KOPT-K1 (cell line): ENCODE results near the gene GLYATL1.

Experiments
- H3K27ac ChIP-seq: fragments of 200-600 bp; sonication (generic); 2 replicates; pipeline ENCODE4 v1.5.1; 2016; ENCODE audit warnings: antibody characterized with exemption, mild to moderate bottlenecking, low read depth, low read length; ENCODE audit not compliant: poor library complexity, severe bottlenecking
- H3K36me3 ChIP-seq: fragments of 200-600 bp; sonication (generic); 2 replicates; pipeline ENCODE4 v1.5.1; 2017; ENCODE audit warnings: antibody characterized with exemption, mild to moderate bottlenecking, low read length, moderate library complexity; ENCODE audit not compliant: insufficient read depth
- H3K9me3 ChIP-seq: fragments of 200-600 bp; sonication (generic); 2 replicates; pipeline ENCODE4 v1.5.1; 2017; ENCODE audit warnings: antibody characterized with exemption, low read length, mild to moderate bottlenecking; ENCODE audit not compliant: insufficient read depth, poor library complexity, severe bottlenecking

Gene GLYATL1

GRCh38 chr11:58940028-58940427 lies 740 bp downstream of the GLYATL1 start:
- H3K36me3 ChIP-seq: no peaks in the 10 kb centered on the region
- no peaks in the 10 kb centered on the region for H3K9me3 ChIP-seq
- no peak overlapping the region for H3K27ac ChIP-seq

- Histone ChIP-seq H3K9me3 (no peaks in the 10 kb centered on the region), H3K27ac (no peak overlapping the region), H3K36me3 (no peaks in the 10 kb centered on the region)
These were observed 2.5 kb downstream of the GLYATL1 start for GRCh38 chr11:58941838-58942237.

DNA sequence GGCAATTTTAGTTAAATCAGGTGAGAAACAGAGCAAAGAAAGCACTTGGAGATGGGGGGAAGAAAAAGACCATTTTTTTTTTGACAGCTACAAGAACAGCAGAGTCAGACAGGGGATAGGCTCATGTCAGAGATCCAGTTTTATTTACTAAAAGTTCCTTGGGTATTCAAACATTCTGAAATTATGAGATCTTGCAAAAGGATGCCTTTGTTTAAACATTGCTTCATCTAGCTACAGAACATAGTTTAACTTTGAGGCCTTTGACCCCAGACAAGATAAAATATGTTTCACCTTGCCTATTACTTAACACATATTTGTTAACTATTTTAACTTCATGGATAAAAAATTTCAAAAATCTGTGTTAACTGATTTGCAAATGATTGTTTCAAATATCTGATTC lies 6.4 kb downstream of the GLYATL1 start:
- Histone ChIP-seq H3K27ac (no peak overlapping the region), H3K9me3 (no peaks in the 10 kb centered on the region), H3K36me3 (no peaks in the 10 kb centered on the region)

DNA sequence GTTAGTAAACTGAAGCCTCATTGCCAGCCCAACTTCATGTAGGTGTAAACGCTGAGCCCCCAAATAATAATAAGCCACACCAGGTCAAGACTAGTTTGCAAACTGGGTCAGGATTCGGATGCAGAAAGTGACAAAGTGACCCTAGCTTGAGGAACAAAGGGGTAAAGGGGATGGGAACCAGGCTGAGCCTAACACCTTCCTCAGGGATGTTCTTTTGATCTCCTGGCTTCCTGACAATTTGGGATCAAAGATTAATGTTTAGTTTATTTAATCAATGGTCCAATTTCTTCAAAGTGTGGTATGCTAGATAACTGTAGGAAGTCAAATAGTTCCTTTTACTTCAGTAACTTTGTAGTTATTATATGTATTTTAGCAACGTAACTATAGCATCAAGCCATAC lies 9.9 kb downstream of the GLYATL1 start:
- Histone ChIP-seq H3K36me3 (no peaks in the 10 kb centered on the region), H3K27ac (no peak overlapping the region), H3K9me3 (no peaks in the 10 kb centered on the region)

GRCh38 chr11:58957922-58958321 lies 18.6 kb downstream of the GLYATL1 start:
- no peaks in the 10 kb centered on the region for H3K36me3 ChIP-seq
- no peaks in the 10 kb centered on the region for H3K9me3 ChIP-seq
- H3K27ac ChIP-seq: no peak overlapping the region

GRCh38 chr11:58958500-58958899 lies 19.2 kb downstream of the GLYATL1 start:
- Histone ChIP-seq H3K27ac (no peak overlapping the region), H3K36me3 (no peaks in the 10 kb centered on the region)

DNA sequence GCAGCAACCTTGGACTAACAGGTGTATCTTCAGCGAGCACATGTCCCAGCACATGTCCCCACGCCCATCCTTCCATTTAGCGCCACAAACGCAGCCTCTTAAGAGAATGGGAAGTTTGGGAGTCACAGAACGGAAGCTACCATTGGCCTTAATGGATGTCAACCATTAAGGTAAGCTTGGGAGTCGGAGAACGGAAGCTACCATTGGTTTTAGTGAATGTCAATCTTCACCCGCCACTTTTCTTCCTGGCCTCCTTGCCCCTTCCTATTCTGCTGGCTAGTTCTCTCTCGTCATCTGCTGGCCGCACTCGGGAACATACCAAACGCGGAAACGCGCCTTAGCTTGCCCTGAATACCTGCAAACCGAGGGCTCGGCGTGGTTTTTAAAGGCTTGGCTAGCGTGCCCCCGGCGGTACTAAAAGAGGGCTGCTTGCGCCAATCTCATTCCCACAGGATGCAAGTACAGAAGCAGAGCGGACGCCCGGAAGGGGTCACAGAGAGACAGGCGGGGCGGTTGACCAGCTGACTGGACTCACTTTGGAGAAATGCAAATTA lies 24.3 kb downstream of the GLYATL1 start:
- Histone ChIP-seq H3K27ac (no peak overlapping the region), H3K9me3 (no peaks in the 10 kb centered on the region), H3K36me3 (no peaks in the 10 kb centered on the region)

More at GRCh38 chr11:58958500-58958899, 19.2 kb downstream of the GLYATL1 start:
- H3K9me3 ChIP-seq: no peaks in the 10 kb centered on the region

DNA sequence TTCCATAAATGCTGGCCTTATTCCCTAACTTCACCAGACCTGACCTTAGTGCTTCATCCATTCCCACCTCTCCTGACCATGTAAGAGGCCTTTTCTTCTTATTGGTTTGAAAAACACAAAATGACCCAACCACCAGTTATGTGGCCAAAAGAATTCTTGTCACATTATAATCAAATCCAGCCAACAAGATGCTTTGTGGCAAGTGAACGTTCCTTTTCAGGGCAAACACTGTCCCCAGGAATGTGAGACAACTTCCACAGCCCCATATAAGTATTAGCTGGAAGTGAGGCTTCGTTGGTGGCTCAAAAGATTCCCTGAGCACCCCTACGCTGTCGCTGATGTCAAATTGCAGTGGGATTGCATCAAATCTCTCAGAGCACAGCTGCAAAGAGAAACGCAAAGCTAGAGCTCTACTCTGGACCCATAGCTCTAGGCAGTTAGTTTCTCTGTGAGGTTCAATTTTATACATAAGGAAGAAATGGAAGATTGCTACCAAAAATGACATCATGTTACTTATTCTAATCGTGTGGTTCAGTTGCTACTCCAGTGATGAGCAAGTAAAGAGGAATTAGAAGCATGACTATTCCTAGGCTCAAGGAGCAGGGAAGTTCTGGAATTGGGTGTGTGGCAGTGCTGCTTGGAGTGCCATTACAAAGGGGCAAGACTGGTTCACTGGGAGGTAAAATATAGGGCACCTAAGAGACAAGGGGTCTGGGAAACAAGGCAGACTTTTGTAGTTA lies 26.1 kb downstream of the GLYATL1 start:
- no peaks in the 10 kb centered on the region for H3K9me3 ChIP-seq
- H3K27ac ChIP-seq: no peak overlapping the region
- no peaks in the 10 kb centered on the region for H3K36me3 ChIP-seq

GRCh38 chr11:58968251-58968711 lies 29.0 kb downstream of the GLYATL1 start:
- Histone ChIP-seq H3K9me3 (no peaks in the 10 kb centered on the region), H3K36me3 (no peaks in the 10 kb centered on the region), H3K27ac (no peak overlapping the region)

DNA sequence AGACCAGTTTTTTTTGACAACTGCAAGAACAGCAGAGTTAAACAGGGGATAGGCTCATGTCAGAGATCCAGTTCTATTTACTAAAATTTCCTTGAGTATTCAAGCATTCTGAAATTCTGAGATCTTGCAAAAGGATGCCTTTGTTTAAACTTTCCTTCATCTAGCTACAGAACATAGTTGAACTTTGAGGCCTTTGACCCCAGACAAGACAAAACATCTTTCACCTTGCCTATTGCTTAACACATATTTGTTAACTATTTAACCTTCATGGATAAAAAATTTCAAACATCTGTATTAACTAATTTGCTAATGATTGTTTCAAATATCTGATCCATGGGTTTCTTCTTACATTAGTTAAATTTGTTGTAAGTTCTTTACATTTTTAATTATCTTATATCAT lies 38.2 kb downstream of the GLYATL1 start:
- H3K36me3 ChIP-seq: no peaks in the 10 kb centered on the region
- no peak overlapping the region for H3K27ac ChIP-seq
- no peaks in the 10 kb centered on the region for H3K9me3 ChIP-seq

DNA sequence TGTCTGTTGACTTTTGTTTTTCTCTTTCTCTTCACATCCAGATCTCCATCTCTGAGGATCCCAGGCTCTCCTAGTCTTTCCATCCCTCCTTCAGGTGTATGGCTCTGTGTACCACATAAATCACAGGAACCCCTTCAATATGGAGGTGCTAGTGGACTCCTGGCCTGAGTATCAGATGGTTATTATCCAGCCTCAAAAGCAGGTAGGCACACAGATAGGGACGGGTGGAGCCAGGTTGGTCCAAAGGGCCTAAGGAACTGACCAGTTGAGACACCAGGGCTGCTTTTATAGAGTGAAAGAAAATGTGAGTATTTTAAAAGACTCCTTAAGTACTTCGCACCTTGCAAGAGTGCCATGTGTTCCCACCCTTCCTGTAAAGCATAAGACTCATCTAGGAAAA lies 39.9 kb downstream of the GLYATL1 start:
- Histone ChIP-seq H3K36me3 (no peaks in the 10 kb centered on the region), H3K27ac (no peak overlapping the region), H3K9me3 (no peaks in the 10 kb centered on the region)

DNA sequence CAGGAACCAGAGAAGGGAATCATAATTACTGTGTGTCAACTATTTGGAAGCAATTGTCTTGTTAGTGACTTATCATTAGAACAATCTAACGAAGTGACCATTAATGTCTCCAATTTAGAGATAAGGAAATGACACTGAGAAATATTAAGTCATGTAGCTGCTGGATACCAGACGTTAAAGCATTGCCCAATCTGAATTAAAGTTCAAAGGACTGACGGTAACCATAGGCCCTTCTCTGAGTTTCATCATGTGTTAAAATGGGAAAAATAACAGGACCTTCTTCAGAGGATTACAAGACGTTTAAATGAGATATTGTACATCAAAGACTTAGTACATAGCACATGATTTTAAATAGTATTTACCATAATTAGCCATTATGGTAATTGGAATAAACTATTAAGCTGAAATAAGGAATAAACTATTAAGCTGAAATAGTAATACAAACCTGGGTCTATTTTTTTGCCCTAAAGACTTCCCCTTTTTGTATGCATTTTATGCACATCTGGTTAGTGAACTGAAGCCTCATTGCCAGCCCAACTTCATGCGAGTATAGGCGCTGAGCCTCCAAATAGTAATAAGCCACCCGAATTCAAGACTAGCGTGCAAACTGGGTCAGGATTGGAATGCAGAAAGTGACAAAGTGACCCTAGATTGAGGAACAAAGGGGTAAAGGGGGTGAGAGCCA lies 41.0 kb downstream of the GLYATL1 start:
- Histone ChIP-seq H3K36me3 (no peaks in the 10 kb centered on the region), H3K9me3 (no peaks in the 10 kb centered on the region), H3K27ac (no peak overlapping the region)

DNA sequence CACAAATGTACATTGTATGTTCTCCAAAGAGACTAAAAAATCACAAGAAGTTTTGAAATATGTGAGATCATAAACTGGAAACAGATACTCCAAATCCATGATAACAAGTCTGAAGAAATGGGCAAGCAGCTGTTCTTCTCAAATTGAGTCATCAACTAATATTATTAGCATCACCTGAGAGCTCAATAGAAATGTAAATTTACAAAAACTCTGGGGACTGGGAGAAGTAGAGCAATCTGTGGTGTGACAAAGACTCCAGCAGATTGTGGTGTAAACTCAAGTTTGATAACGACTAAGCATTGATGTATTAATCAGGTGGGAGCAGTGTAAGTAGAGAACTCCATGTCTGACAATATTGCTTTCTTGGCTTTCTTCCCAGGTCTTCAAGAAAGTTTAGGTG lies 53.2 kb downstream of the GLYATL1 start:
- Histone ChIP-seq H3K27ac (no peak overlapping the region), H3K9me3 (no peaks in the 10 kb centered on the region), H3K36me3 (no peaks in the 10 kb centered on the region)

DNA sequence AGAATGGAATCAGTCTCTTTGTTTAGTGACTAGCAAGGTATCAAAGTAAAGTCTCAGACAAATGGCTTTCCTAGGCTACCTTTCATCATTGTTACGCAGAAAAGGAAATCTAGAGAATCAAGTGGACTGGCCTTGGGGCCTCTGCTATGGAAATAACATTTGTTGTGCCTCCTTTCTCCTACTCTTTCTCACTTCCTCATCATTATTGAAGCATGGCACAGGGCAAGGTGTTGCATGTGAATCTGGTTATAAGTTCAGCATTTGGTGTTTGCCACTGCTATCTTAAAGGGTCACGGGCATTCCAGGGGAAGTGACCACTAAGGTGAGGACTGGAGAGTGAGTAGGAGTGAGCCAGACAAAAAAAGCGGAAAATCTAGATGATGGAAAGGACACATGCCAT lies 54.9 kb downstream of the GLYATL1 start:
- Histone ChIP-seq H3K36me3 (no peaks in the 10 kb centered on the region), H3K9me3 (no peaks in the 10 kb centered on the region), H3K27ac (no peak overlapping the region)

DNA sequence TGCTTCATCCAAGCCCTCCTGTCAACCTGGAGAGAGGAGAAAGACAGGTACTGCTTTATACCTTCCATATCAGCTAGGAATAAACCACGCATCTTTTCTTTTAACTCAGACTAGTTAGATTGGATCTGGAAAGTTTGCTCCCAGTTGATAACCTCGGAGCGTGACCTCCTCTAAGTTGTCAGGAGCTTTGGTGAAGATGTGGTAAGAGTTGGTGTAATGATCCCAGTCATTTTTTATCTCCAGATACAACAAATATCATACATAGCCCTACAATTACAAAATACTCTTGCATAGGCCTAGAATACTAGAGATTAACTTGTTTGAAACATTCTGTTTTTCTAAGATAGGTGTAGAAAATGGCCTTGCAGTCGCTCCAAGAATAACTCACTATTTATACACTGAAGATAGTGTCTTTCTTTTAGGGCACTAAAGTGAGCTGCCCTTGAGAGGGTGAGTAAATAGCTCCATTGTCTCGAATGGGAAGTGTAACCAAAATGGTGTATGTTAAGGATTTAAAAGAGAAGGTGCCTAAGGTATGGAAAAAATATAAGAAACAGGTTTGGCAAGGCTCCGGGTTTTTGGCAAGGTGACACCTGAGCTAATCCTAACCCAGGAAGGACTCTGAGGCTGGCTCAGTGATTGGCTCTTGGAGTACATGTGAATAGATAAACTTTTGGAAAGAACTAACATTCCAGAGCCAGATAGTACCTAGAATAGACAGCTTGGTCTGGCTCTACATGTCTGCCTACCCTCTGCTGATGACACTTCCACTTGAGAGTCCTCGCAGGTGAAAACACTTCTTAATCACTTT lies 59.4 kb downstream of the GLYATL1 start:
- no peaks in the 10 kb centered on the region for H3K9me3 ChIP-seq

More for the DNA sequence above, 59.4 kb downstream of the GLYATL1 start:
- Histone ChIP-seq H3K36me3 (no peaks in the 10 kb centered on the region), H3K27ac (no peak overlapping the region)
